SH-SY5Y (cell line): ENCODE data around the gene KIR3DL2.

Experiments used
- GATA2 ChIP-seq: IDR thresholded peaks from 2 replicates; pipeline ENCODE4 v1.6.1; 2011; ENCODE audit warnings: mild to moderate bottlenecking, low read depth, low read length
- GATA3 ChIP-seq: IDR thresholded peaks from 2 replicates; pipeline ENCODE4 v1.6.1; 2011; ENCODE audit warnings: low read depth, mild to moderate bottlenecking, low read length, moderate library complexity

DNA sequence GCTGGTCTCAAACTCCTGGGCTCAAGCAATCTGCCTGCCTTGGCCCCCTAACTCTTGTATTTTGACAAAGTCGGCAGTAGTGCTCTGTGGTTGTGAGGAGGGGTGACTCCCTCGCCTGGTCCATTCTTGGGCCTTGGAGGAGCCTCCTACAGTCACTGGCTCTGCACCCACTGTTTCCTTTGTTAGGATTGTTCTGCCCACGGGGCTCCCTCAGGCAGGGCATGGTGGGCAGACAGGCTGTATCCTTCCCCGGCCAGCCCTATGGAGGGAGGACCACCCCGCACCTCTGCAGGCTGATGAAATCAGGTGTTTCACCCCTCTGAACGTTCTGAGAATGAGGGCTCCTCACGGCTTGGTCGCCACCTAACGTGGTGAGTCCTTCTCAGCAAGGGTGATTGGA, 33.0 kb downstream of the KIR3DL2 start:
- TF ChIP-seq GATA3: no peak
- no peak for TF ChIP-seq GATA2
